NCI-H69 (cell line): ENCODE measurements around the gene RUNX1.

Source experiments
- DNase-seq: peaks from one replicate; lab custom pipeline; 2025; lab: John Stamatoyannopoulos, UW

The RUNX1 gene

DNA sequence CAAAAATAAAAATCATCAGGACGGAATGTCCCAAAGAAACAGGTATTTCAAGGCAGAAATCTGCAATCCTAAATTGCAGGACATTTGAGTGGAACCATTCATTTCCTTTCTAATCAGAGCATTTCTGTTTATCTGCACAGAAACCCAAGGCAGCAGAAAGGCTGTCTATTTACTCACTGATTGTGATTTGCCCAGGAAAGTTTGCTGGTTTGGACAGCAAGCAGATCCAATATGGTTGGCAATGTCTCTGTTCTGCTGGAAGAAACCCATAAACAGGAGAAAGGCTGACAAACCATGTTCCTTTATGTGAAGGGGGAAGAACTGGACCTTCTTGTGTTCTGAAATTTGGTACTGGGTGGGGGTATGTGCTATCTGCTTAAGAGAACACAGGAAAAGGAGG, 260.2 kb downstream of the RUNX1 start:
- no peak for DNase-seq

DNA sequence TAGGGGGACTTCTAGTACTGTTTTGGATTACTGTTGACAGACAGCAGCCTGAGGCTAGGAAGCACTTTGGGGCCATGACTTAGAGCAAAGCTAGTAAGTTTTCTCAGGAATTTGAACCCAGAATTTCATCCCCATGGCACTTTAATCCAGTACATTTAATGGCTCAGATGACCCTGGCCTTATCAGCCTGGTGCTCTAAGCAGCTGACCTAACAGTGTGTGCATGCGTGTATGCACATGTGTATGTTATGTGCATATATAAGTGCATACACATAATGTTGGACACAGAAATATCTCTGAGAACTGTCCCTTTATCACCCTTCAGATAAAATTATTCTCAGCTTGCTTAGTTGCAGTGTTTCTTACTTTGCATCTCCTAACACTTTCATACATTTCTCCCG, 265.3 kb downstream of the RUNX1 start:
- no peak for DNase-seq

DNA sequence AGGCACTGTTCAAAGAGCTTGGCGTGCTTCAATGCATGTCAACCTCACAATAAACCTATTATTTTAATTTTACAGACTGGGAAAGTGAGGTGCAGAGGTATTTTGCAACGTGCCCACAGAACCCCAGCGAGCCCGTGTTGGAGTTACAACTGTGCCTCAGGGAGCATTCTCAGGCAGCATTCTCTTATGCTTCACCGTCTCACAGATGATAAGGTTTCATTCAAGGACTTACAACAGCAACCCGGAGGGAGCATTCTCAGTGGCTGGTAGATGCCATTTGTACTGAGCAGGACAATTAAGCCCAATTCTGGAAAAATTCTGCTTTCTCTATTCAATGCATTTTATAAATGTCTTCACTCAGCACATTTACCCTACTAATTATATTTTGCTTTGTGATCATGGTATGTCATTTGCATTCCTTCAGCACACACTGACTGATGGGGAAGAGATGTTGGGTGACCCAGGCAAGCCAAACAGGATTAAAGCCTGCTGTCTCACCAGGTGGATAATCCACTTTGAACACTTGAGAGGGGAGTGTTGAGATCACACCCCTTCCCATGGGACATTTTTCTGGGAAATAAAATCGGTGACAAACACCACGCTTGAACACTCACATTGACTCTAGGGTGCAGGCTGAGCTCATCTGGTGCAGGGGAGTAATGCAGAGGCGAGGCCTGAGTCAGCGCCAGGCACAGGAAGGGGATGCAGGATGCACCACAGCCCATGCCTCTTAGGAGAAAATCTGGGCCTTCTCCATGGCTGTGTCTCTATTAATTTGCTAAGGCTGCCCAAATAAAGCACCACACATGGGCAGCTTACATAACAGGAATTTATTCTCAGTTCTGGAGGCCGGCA, 266.4 kb downstream of the RUNX1 start:
- no peak for DNase-seq

DNA sequence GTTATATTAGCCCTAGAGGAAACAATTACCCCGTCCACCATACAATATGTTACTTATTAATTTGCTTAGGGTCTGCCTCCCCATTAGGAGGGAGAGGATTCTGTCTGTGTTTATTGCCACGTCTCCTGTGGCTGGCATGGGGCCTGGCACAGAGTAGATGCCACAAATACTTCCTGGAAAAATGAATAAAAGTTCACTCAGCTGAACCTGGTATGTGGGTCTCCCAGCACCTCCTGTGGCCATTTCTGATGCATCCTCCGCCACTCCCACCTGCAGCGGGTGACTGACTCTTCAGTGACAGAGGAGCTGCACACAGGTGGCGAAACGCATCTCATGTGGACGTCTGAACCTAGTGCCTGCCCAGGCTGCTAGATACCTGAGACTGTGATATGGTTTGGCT, 267.6 kb downstream of the RUNX1 start:
- no peak for DNase-seq

DNA sequence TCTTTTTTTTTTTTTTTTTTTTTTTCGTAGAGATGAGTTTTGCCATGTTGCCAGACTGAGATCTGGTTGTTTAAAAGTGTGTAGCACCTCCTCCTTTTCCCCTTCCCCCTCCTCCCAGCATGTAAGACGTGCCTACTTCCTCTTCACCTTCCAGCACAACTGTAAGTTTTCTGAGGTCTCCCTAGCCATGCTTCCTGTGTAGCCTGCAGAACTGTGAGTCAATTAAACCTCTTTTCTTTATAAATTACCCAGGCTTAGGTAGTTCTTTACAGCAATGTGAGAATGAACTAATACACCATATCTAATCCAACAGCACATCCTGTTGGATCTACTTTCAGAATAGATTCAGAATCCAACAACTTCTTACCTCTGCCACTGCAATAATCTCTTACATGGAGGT, 269.2 kb downstream of the RUNX1 start:
- DNase-seq = no peak

DNA sequence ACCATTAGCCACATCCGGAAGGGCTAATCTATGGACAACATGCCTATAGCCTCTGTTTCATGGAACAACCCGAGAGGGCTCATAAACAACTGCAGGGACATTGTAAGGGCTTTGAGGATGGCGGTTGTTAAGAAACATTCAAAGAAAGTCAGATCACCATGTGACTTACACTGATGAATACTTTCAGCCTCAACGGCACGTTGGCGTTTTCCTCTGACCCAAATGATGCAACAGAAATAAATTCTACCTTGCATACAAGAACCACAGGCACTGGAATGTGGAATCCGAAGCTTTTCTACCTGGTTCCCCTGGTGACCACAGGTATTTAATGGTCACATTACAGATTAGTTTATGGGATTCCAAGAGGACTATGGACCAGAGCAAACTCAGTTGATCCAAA, 273.3 kb downstream of the RUNX1 start:
- DNase-seq = no peak

DNA sequence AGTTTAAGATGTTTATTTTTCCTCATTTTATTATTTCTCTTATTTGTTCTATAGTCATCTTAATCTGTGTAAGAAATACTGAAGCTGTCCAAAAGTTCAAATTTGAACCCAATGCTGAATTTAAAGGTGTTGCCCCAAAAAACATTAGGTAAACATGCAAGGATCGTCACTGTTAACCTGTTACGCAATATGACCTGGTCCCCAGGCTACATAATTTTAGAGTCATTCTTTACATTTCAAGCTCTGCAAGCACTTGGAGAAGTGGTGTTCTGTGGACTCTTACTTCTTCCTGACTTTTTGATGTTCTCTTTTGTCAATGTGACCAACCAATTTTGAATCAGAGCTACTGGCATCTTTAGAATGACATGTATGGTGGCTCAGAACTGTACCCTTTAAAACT, 274.4 kb downstream of the RUNX1 start:
- DNase-seq = no peak

DNA sequence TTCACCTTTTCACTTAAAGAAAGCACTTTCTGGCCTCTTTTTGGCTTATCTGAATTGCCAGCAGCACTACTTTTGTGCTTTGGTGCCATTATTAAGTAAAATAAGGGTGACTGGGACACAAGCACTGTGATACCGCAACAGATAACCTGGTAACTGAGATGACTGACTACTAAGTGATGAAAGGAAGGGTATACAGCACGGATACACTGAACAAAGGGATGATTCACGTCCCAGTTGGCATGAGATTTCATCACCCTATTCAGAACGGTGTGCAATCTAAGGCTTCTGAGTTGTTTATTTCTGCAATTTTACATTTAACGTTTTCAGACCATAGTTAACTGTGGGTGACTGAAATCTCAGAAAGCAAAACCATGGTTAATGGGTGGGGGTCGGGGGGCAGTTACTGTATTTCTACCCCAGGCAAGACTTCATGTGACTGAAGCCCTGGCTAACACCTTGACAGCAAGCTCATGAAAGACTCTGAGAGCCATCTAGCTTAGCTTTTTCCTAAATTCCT, 277.5 kb downstream of the RUNX1 start:
- peak; percentile 30 for DNase-seq

DNA sequence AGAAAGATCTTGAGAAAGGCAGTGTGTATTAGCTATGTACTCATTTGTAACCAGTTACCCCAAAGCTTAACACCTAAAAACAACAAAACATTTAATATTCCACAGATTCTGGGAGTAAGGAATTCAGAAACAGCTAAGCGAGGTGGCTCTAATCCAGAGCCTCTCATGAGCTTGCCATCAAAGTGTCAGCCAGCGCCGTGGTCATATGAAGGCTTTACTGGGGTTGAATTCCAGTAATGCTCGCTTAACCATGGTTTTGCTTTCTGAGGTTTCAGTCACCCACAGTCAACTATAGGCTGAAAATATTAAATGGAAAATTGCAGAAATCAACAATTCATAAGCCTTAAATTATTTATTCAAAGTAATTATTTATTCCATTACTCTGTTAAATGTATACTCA, 278.5 kb downstream of the RUNX1 start:
- DNase-seq = no peak

DNA sequence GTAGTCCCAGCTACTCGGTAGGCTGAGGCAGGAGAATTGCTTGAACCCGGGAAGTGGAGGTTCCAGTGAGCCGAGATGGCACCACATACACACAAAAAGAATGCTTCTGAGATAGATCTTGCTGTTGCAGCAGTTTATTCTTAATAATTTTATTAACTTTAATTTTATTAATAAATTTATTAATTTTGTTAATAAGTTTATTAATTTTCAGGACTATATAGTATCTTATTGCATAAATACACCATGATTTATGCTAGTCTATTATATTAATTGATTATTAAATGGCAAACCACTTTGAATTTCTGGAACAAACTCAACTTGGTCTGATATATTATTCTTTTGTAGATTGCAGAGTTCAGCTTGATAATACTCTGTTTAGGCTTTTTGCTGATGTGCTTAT, 280.8 kb downstream of the RUNX1 start:
- no peak for DNase-seq

DNA sequence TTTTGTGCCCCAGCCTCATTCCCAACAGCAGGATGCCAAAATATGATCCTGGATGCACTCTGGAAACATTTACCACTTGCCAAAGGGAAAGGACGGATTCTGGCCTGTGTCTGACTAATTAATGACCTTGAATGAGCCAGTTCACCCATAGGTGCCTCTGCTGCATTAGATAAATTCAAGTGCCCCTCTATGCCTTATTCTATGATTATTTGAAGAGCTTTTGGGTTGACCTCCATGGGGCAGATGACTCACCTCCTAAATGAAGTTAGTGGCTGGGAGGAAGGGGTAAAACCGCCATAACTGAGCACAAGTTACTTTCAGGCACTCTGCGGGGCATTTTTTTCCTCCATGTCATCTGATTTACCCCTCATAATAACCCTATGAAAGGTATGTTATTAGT, 282.2 kb downstream of the RUNX1 start:
- no peak for DNase-seq

DNA sequence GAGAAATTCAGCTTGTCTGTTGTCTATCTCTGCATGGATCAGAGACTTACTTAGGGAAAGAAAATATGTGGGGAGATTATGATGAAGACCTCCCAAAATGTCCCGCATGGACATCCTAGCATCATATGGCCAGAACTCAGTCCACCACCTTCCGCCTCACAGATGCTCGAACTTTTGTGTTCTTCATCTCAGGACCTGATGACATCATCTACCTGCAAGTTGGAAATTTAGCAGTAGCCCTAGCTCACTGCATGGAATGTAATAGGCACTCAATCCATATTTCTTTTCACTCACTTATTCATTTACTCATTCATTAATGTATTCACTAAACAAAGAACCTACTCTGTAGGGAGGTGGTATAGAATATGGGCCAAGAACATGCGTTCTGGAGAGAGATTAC, 283.5 kb downstream of the RUNX1 start:
- no peak for DNase-seq

DNA sequence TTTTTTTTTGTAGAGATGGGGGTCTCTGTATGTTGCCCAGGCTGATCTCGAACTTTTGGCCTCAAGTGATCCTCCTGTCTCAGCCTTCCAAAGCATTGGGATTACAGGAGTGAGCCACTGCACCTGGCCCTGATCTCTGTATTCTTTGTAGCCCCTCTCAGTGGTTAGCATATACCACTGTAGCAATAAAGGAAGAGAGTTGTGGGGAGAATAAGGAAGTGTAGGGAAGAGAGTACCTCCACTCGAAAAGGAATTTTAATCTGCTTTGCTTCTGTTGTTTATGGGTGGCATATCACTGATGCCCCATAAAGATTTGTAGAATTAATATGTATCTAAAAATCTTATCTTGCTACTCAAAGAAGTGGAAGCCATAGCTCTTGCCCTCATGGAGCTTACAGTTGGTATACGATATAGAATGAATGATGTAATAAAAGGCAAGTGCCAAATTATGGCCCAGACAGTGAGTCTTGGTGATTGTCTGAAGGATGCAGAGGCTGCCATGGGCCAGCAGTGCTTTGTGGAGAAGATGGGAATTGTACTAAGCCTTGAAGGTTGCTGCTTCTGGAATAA, 284.3 kb downstream of the RUNX1 start:
- no peak for DNase-seq

DNA sequence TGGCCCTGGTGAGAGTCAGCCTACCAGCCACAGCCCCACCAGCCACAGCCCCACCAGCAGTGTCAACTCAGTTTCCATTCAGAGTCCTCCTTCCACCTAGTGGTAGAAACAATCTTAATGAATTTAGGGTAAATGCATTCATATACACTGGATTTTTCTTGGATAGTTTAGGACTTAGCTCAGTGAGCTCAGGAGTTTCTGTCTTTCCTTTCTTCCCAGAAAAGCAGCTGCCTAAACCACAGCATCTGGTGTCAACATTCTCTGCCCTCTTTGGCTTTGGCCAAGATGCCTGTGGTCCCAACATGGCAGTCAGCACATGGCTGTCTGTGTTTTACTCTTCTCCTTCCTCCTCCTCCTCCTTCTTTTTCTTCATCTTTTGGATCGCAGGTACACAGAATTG, 286.3 kb downstream of the RUNX1 start:
- no peak for DNase-seq

DNA sequence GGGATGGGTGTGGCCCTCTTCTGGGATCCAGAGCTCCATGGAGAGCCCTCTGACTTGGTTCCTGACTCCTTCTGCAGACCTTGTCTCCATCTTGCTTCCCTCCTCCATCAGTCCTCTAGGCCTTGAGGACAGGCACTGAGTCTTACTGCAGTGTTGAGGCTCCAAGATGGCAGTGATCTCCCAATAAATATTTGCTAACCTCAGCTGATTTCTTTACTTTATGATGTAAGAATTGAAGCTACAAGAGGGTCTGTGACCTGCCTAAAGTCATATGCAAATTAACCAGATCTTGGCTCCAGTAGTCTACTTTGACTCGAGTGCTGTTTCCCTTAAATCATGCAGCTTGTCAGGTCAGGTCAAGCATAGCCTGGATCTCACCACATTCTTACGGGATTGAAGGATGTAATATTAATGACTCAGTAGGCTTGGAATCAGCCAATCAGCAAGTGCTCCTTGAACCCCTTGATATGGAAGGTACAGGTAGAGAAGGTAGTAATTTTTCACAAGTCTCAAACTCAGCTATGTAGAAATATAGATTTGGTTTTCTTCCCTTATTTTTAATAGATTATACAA, 287.3 kb downstream of the RUNX1 start:
- no peak for DNase-seq

DNA sequence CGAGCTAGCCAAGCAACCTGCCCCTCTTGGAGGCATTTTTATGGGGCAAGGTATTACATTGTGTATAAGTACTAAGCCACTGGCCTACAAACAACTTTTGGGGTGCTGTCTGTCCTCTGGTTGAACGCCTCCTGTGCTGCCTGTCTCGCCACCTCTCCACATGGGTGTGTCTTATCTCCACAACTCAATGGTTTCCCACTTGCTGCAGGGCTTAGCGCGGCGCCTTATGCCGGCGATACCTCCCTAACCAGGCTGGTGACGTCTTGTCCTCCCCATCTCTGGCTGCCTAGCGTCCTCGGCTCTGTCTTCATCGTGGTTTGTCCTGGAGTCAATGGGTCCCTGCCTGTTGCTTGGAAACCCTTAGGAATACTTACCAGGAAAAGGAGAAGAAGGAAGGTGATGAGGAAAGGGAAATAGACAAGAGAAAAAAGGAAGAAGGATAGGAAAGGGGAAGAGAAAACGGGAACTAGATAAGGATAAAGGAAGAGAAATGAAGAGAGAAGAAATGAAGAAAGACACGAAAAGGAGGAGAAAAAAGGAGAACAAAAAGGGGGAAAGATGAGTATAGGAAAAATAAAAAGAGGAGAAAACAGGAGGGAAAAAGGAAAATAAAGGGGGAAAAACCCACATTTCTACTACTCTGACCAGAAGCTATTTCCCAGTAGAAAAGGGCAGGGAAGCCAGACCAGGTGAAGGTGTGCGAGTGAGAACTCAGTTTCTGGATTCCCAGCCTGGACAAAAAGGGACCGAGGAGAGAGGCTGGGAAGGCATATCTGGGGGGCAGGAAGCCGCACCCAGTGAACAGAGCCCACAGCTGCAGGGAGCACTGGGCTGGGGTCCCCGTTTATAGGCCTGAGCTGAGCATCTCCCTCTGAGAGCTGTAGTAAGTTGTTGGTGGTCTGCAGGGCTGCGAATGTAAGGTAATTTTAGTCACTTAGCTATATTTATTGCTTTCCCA, 294.1 kb downstream of the RUNX1 start:
- DNase-seq = no peak

DNA sequence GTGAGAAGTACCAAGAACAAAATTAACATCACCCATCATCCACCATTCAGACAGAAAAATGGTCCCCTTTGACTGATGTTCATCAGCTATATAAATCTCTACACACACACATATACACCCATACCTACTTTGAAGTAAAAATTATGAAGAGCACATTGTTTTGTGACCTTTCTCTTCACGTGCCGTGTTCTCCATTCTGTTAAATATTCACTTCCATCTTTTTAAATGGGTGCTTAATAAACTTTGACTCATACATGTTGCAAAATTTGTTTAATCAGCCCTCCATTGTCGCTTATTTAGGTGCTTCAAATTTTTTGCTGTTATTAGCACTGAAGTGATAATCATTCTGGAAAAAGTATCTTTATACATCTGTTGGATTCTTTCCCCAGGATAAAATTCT, 300.2 kb downstream of the RUNX1 start:
- no peak for DNase-seq

DNA sequence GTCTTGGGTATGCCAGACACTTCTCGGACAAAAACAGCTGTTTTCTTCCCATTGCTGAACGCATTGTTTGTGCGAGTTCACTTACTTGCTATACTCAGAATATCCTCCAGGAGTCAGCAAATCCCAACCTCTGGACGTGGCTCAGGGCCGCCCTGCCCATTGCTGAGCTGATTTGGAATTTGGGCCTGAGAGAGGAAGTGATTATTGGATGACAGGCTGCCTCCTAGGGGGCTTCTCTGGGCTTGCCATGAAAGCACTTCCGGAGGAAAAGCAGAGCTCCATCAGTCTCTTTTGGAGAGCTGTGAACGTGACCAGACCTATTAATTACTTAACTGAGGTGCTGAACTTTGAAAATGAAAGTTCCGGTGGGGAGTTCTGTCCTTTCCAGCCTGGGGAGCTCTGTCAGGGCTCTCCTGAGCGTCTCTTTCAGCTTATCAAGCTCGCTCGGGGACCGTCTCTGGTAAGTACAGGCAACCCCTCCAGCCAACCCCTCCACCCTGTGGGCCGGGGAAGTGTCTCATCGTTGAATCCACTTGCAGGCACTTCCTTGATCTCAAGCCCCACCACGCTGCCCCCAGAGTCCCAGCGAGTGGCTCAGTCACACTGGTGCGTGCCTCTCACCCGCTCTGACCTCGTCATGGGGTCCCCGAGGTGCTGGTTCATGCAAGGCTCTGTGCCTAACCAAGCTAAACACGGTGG, 303.4 kb downstream of the RUNX1 start:
- peak; percentile 88 for DNase-seq

DNA sequence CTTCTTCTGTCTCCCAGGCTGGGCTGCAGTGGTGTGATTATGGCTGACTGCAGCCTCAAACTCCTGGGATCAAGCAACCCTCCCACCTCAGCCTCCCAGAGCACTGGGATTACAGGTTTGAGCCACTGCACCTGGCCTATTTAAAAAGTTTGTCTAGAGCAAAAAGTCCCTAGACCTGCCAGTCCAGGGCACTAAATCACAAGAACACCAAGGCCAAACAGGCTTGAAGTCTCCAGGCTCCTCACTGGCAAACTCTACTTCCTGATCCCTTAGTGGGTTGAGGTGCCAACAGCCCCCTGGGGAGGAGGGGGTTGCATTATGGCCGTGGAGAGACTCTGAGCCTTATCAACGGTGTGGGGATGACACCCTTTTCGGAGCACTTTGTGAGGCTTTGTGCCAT, 304.3 kb downstream of the RUNX1 start:
- peak; percentile 14 for DNase-seq

DNA sequence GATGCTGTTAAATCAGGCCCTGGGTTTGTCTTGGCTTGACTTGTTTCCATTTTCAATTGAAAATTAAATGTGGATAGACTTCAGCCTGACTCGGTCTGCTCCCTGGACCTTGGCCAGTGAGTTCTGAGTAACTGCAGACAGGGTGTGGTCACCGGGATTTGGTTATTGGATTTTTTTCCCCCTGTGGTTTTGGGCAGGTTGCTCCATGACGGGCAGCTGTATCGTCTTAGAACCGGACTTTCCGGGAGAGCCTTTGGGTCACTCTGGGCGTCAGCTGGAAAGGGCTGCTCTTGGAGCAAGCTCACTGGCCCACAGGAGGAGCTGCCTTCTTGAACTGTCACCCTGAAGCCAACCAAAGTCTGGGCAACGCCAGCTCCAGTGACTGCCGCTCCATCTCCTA, 305.3 kb downstream of the RUNX1 start:
- DNase-seq = no peak

DNA sequence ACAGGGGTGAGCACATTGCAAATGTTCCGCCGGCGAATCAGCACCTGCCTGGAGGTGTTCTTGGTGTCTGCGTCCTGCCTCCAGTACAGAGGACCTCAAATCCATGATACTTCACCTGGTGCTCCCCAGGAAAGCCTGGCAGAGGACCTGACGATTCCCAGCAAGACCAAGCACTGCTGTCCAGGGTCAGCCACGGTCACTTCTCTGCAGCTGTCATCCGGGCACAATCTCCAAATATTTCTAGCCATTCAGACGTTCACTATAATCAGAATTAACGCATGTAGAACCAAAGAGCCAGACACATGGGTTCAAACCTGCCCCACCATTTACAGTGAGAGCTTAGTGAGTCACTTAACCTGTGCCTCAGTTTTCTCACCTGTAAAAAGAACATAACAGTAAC, 305.8 kb downstream of the RUNX1 start:
- no peak for DNase-seq

DNA sequence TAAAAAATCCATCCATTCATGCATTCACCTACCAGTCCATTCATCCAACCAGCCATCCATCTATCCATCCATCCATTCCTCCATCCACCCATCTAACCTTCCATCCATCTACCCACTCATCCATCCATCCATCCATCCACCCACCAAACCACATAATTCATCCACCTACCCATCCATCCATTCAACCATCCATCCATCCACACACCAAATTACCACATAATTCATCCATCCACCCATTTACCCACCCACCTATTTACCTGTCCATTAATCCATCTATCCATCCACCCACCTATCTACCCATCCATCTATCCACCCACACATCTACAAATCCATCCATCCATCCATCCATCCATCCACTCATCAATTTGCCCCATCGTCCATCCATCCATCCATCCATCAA, 308.9 kb downstream of the RUNX1 start:
- no peak for DNase-seq
